HepG2 (cell line): ENCODE measurements around the gene BICDL1. TPM values are rescaled to one million over a fixed set of nuclear protein-coding genes. Genes with fewer than 3 reads are reported as not detected.
"Not testable (repeated sequence)": the region's sequence is repeated elsewhere in the genome, so short reads cannot be mapped to it uniquely, and the experiment has no call there.

Experiments used
- ATAC-seq: fragments of 200-7000 bp; cut with Tn5 transposase; 3 replicates; pipeline ENCODE4 v1.9.1; 2020; ENCODE audit warnings: mild to moderate bottlenecking, moderate library complexity
- BruUV-seq: library from RNA; stranded (reverse); fragments of 400-500 nt; replicated peaks from 2 replicates; lab custom pipeline; 2021; lab: Mats Ljungman, UMichigan
- CTCF ChIA-PET: fragments of 300-600 bp; formaldehyde crosslinking; extraction: SDS; loops from one replicate; lab custom pipeline; 2021; ENCODE audit warnings: low total read pairs, inconsistent platforms, low intra/inter-chr PET ratio; lab: Yijun Ruan, JAX
- POLR2A ChIA-PET: fragments of 350-600 bp; sonication (Branson Sonifier 250); formaldehyde crosslinking; loops from one replicate; lab custom pipeline; 2020; ENCODE audit warnings: antibody characterized with exemption, inconsistent platforms; lab: Yijun Ruan, JAX
- DNase-seq: peaks from one replicate; pipeline ENCODE4 v3.0.0-alpha.2; 2015; ENCODE audit warnings: low spot score
- FAIRE-seq: peaks from 3 replicates; lab custom pipeline; 2011; peaks lifted over from hg19 to GRCh38; lab: Jason Lieb, UNC
- H2AFZ ChIP-seq: one replicate; pipeline ENCODE4 v1.6.1; 2011; ENCODE audit warnings: low read length, inconsistent platforms
- H3K27ac ChIP-seq: fragments of 300-600 bp; 3 replicates; pipeline ENCODE4 v1.8.0; 2011; ENCODE audit warnings: mixed run types, mild to moderate bottlenecking, mixed read lengths, low read length, inconsistent platforms; ENCODE audit not compliant: insufficient read depth; ENCODE audit errors: extremely low read length
- H3K27me3 ChIP-seq, 2 experiments: fragments of 200-600 bp in 1 of 2; 2 replicates in 1 of 2; 3 replicates in 1 of 2; pipeline versions ENCODE4 v1.6.0 to v1.8.0; 2011; ENCODE audit warnings: low read length in 2 of 2, mild to moderate bottlenecking in 2 of 2, moderate library complexity in 2 of 2, inconsistent platforms in 1 of 2; ENCODE audit not compliant: insufficient read depth in 2 of 2, control insufficient read depth in 1 of 2
- H3K36me3 ChIP-seq, 2 experiments: fragments of 200-600 bp in 1 of 2; replicated peaks in 1 of 2; 2 replicates in 1 of 2; 3 replicates in 1 of 2; pipeline versions ENCODE4 v1.5.1 to v1.8.0; 2011; ENCODE audit warnings: low read length in 2 of 2, inconsistent platforms in 1 of 2; ENCODE audit not compliant: insufficient read depth in 2 of 2, control insufficient read depth in 1 of 2
- H3K4me1 ChIP-seq: 2 replicates; pipeline ENCODE4 v1.5.1; 2012; ENCODE audit warnings: low read length, inconsistent platforms; ENCODE audit not compliant: insufficient read depth
- H3K4me2 ChIP-seq: 2 replicates; pipeline ENCODE4 v1.6.0; 2011; ENCODE audit warnings: low read depth, low read length, inconsistent platforms
- H3K4me3 ChIP-seq, 3 experiments: fragments of 200-600 bp in 1 of 3; sonication (generic), shearing (Covaris generic) in 1 of 3; replicated peaks in 1 of 3; 2 replicates each; pipeline ENCODE4 v1.5.1; 2011 to 2016; ENCODE audit warnings: low read length in 3 of 3, inconsistent platforms in 2 of 3, low read depth in 2 of 3, mild to moderate bottlenecking in 2 of 3, control low read depth in 1 of 3, mixed read lengths in 1 of 3; ENCODE audit not compliant: insufficient read depth in 1 of 3
- H3K79me2 ChIP-seq: one replicate; pipeline ENCODE4 v1.6.1; 2011; ENCODE audit warnings: low read length, inconsistent platforms; ENCODE audit not compliant: insufficient read depth
- H3K9ac ChIP-seq: 2 replicates; pipeline ENCODE4 v1.6.0; 2011; ENCODE audit warnings: mild to moderate bottlenecking, low read depth, low read length, inconsistent platforms; ENCODE audit not compliant: insufficient read depth
- H3K9me3 ChIP-seq: 2 replicates; pipeline ENCODE4 v1.5.1; 2012; ENCODE audit warnings: mild to moderate bottlenecking, low read length
- H4K20me1 ChIP-seq: 2 replicates; pipeline ENCODE4 v1.6.0; 2011; ENCODE audit warnings: inconsistent platforms, mild to moderate bottlenecking, low read length, moderate library complexity; ENCODE audit not compliant: insufficient read depth
- FOXP1 ChIP-seq, 2 experiments: fragments of 450-650 bp in 1 of 2; IDR thresholded peaks; 2 replicates each; pipeline ENCODE4 v1.6.1; 2017 to 2018; ENCODE audit warnings: antibody characterized with exemption in 1 of 2
- ZNF331 ChIP-seq: sonication (generic); formaldehyde crosslinking; IDR thresholded peaks from 2 replicates; pipeline ENCODE4 v1.4.0; 2020; ENCODE audit warnings: missing genetic modification reagents
- ZNF367 ChIP-seq: sonication (generic); formaldehyde crosslinking; IDR thresholded peaks from 2 replicates; pipeline ENCODE4 v1.4.0; 2020; ENCODE audit warnings: missing genetic modification reagents, borderline replicate concordance
- ZNF709 ChIP-seq: sonication (generic); formaldehyde crosslinking; IDR thresholded peaks from 2 replicates; pipeline ENCODE4 v1.5.0; 2020; ENCODE audit warnings: mild to moderate bottlenecking, missing genetic modification reagents
- WGBS: methylation state at CpG from one replicate; pipeline ENCODE4 v1.1.6; 2017; ENCODE audit warnings: low lambda C conversion rate; 5-methylcytosine and 5-hydroxymethylcytosine counted together
- in situ Hi-C: cut with HindIII; loops from 2 replicates; pipeline ENCODE4 v1.10.0; 2017; ENCODE audit warnings: low pct_unique_long_range_greater_than_20kb; ENCODE audit not compliant: extremely low pct_ligation_motif_present
- intact Hi-C: fragments of 100-400 bp; cut with micrococcal nuclease; formaldehyde crosslinking; loops from one replicate; pipeline ENCODE4 v1.10.0; 2022; ENCODE audit not compliant: unreplicated experiment
- polyA plus RNA-seq, 8 experiments: library from polyadenylated mRNA; depleted of rRNA in 3 of 8; stranded (reverse) in 7 of 8; unstranded in 1 of 8; fragments of >200 nt; fragmentation: Illumina TruSeq in 4 of 8; extraction: Trizol in 4 of 8; gene quantifications; 2 replicates each; pipeline versions ENCODE4 v1.2.1 to v1.2.3, GENCODE V29; 2011 to 2016; ENCODE audit warnings: low read depth in 4 of 8, missing spikeins in 1 of 8, mixed read lengths in 1 of 8; ENCODE audit not compliant: insufficient read depth in 1 of 8
- total RNA-seq, 5 experiments: library from RNA; depleted of rRNA; stranded (reverse); fragments of >200 nt; fragmentation: Illumina TruSeq; extraction: Trizol; gene quantifications; 2 replicates each; pipeline ENCODE4 v1.2.3, GENCODE V29; 2016; ENCODE audit warnings: low read depth in 1 of 5
- TF ChIP-seq, protein P1 (sequence below): fragments of 450-650 bp; IDR thresholded peaks from 2 replicates; pipeline ENCODE4 v1.6.1; 2017
- TF ChIP-seq, protein P2 (sequence below): sonication (generic); formaldehyde crosslinking; IDR thresholded peaks from 2 replicates; pipeline ENCODE4 v1.4.0; 2020; ENCODE audit warnings: mild to moderate bottlenecking, missing genetic modification reagents
- TF ChIP-seq, protein P3 (sequence below): sonication (generic); formaldehyde crosslinking; IDR thresholded peaks from 2 replicates; pipeline ENCODE4 v1.5.0; 2020; ENCODE audit warnings: missing genetic modification reagents, mild to moderate bottlenecking, borderline replicate concordance

BICDL1 gene
- total and polyA plus RNA-seq, 2 of the 13 experiments (the other 11 are each of a cell fraction or from before 2014, with no cell fraction given): 3.6 to 9.7 TPM

- TF ChIP-seq, protein P1, sequence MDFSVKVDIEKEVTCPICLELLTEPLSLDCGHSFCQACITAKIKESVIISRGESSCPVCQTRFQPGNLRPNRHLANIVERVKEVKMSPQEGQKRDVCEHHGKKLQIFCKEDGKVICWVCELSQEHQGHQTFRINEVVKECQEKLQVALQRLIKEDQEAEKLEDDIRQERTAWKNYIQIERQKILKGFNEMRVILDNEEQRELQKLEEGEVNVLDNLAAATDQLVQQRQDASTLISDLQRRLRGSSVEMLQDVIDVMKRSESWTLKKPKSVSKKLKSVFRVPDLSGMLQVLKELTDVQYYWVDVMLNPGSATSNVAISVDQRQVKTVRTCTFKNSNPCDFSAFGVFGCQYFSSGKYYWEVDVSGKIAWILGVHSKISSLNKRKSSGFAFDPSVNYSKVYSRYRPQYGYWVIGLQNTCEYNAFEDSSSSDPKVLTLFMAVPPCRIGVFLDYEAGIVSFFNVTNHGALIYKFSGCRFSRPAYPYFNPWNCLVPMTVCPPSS: no peak
- no peak for TF ChIP-seq ZNF367
- no peak for TF ChIP-seq ZNF709 (CRISPR knock-in tag)
- TF ChIP-seq, protein P2, sequence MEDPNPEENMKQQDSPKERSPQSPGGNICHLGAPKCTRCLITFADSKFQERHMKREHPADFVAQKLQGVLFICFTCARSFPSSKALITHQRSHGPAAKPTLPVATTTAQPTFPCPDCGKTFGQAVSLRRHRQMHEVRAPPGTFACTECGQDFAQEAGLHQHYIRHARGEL (CRISPR knock-in tag): no peak
- no peak for TF ChIP-seq ZNF331 (CRISPR knock-in tag)
- no peak for TF ChIP-seq FOXP1 (IDR thresholded peaks at IDR 0.05)
- peak; percentile 36; the same call in 1 of the 2 replicates for TF ChIP-seq FOXP1 (CRISPR knock-in tag; IDR thresholded peaks at IDR 0.05)
- TF ChIP-seq, protein P3, sequence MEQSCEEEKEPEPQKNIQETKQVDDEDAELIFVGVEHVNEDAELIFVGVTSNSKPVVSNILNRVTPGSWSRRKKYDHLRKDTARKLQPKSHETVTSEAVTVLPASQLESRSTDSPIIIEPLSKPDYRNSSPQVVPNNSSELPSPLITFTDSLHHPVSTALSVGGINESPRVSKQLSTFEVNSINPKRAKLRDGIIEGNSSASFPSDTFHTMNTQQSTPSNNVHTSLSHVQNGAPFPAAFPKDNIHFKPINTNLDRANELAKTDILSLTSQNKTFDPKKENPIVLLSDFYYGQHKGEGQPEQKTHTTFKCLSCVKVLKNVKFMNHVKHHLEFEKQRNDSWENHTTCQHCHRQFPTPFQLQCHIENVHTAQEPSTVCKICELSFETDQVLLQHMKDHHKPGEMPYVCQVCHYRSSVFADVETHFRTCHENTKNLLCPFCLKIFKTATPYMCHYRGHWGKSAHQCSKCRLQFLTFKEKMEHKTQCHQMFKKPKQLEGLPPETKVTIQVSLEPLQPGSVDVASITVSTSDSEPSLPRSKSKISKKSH: no peak
Measured at GRCh38 chr12:120041386-120042231, 52.6 kb downstream of the BICDL1 start (continued).

- in situ Hi-C loops, H3K4me2 ChIP-seq, POLR2A ChIA-PET, FAIRE-seq, CTCF ChIA-PET, H2AFZ ChIP-seq, H3K9ac ChIP-seq, H3K79me2 ChIP-seq, H4K20me1 ChIP-seq, ATAC-seq, intact Hi-C loops, H3K27me3 ChIP-seq, H3K27ac ChIP-seq, H3K4me3 ChIP-seq, H3K9me3 ChIP-seq, H3K36me3 ChIP-seq, DNase-seq, BruUV-seq: not testable (repeated sequence)
- WGBS: 95% methylated on average over 5 of the region's 5 CpGs
- peaks cover 57% of the 10 kb centered on the region for H3K4me1 ChIP-seq
Measured at GRCh38 chr12:120045367-120045766, 56.3 kb downstream of the BICDL1 start.
